ENCODE results near the gene NKAPL.

GRCh38 chr6:28235912-28236452 lies 23.1 kb upstream of the NKAPL start:
- TF ChIP-seq, protein P1, sequence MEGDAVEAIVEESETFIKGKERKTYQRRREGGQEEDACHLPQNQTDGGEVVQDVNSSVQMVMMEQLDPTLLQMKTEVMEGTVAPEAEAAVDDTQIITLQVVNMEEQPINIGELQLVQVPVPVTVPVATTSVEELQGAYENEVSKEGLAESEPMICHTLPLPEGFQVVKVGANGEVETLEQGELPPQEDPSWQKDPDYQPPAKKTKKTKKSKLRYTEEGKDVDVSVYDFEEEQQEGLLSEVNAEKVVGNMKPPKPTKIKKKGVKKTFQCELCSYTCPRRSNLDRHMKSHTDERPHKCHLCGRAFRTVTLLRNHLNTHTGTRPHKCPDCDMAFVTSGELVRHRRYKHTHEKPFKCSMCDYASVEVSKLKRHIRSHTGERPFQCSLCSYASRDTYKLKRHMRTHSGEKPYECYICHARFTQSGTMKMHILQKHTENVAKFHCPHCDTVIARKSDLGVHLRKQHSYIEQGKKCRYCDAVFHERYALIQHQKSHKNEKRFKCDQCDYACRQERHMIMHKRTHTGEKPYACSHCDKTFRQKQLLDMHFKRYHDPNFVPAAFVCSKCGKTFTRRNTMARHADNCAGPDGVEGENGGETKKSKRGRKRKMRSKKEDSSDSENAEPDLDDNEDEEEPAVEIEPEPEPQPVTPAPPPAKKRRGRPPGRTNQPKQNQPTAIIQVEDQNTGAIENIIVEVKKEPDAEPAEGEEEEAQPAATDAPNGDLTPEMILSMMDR (IDR thresholded peaks at IDR 0.05): no peak
- no peak for TF ChIP-seq EHMT2 (IDR thresholded peaks at IDR 0.05; ENCODE audit: low read depth)
- no peak for TF ChIP-seq MAX (IDR thresholded peaks at IDR 0.05)
- TF ChIP-seq, protein P2, sequence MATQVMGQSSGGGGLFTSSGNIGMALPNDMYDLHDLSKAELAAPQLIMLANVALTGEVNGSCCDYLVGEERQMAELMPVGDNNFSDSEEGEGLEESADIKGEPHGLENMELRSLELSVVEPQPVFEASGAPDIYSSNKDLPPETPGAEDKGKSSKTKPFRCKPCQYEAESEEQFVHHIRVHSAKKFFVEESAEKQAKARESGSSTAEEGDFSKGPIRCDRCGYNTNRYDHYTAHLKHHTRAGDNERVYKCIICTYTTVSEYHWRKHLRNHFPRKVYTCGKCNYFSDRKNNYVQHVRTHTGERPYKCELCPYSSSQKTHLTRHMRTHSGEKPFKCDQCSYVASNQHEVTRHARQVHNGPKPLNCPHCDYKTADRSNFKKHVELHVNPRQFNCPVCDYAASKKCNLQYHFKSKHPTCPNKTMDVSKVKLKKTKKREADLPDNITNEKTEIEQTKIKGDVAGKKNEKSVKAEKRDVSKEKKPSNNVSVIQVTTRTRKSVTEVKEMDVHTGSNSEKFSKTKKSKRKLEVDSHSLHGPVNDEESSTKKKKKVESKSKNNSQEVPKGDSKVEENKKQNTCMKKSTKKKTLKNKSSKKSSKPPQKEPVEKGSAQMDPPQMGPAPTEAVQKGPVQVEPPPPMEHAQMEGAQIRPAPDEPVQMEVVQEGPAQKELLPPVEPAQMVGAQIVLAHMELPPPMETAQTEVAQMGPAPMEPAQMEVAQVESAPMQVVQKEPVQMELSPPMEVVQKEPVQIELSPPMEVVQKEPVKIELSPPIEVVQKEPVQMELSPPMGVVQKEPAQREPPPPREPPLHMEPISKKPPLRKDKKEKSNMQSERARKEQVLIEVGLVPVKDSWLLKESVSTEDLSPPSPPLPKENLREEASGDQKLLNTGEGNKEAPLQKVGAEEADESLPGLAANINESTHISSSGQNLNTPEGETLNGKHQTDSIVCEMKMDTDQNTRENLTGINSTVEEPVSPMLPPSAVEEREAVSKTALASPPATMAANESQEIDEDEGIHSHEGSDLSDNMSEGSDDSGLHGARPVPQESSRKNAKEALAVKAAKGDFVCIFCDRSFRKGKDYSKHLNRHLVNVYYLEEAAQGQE (IDR thresholded peaks at IDR 0.05): no peak
- no peak for TF ChIP-seq HMGXB4 (CRISPR knock-in tag; IDR thresholded peaks at IDR 0.05; ENCODE audit: borderline replicate concordance)
- TF ChIP-seq RAD21 (conservative IDR thresholded peaks at IDR 0.05 in 1 of 2, IDR thresholded peaks at IDR 0.05 in 1 of 2): no peak
- no peak for TF ChIP-seq BHLHE40 (IDR thresholded peaks at IDR 0.05; ENCODE audit: low read depth, low read length)
- TF ChIP-seq NFE2L2 (conservative IDR thresholded peaks at IDR 0.05; ENCODE audit: low read length): no peak
- TF ChIP-seq ZNF302 (CRISPR knock-in tag; IDR thresholded peaks at IDR 0.05): no peak
- no peak for TF ChIP-seq HOXB5 (CRISPR knock-in tag; IDR thresholded peaks at IDR 0.05)
- no peak for TF ChIP-seq POLR2AphosphoS2 (conservative IDR thresholded peaks at IDR 0.05; ENCODE audit: low read length)
- no peak for TF ChIP-seq POLR2A (IDR thresholded peaks at IDR 0.05; ENCODE audit: low read length)

Measured in A549 (cell line).